HEK293 (cell line): ENCODE results near the gene NXNL2.
A peak's percentile ranks its signal among the peaks of the same experiment; 100 is the strongest.

ENCODE experiments used
- BCL11A ChIP-seq: fragments of 450-650 bp; formaldehyde crosslinking; IDR thresholded peaks from 2 replicates; pipeline ENCODE4 v1.5.1; 2016; ENCODE audit warnings: low read depth, missing biosample characterization, missing genetic modification characterization
- SP2 ChIP-seq: fragments of 450-650 bp; formaldehyde crosslinking; IDR thresholded peaks from 2 replicates; pipeline ENCODE4 v1.5.1; 2016; ENCODE audit warnings: missing biosample characterization, missing genetic modification characterization
- ZNF155 ChIP-seq: fragments of 450-650 bp; formaldehyde crosslinking; IDR thresholded peaks from 2 replicates; pipeline ENCODE4 v1.5.1; 2016; ENCODE audit warnings: missing biosample characterization, missing genetic modification characterization
- ZNF202 ChIP-seq: fragments of 450-650 bp; formaldehyde crosslinking; IDR thresholded peaks from 2 replicates; pipeline ENCODE4 v1.5.1; 2016; ENCODE audit warnings: missing biosample characterization, missing genetic modification characterization, borderline replicate concordance
- ZNF214 ChIP-seq: fragments of 450-650 bp; formaldehyde crosslinking; IDR thresholded peaks from 2 replicates; pipeline ENCODE4 v1.5.1; 2017; ENCODE audit warnings: missing biosample characterization, mild to moderate bottlenecking, missing genetic modification characterization, borderline replicate concordance
- ZNF274 ChIP-seq, 2 experiments: fragments of 200-500 bp in 1 of 2; fragments of 450-650 bp in 1 of 2; sonication (Bioruptor generic) in 1 of 2; formaldehyde crosslinking in 1 of 2; IDR thresholded peaks; 2 replicates each; pipeline versions ENCODE4 v1.5.1 to v1.6.1; 2014 to 2016; ENCODE audit warnings: borderline replicate concordance in 1 of 2, inconsistent platforms in 1 of 2, low read length in 1 of 2, missing biosample characterization in 1 of 2, missing genetic modification characterization in 1 of 2
- ZNF391 ChIP-seq: fragments of 450-650 bp; formaldehyde crosslinking; IDR thresholded peaks from 2 replicates; pipeline ENCODE4 v1.5.1; 2016; ENCODE audit warnings: low read depth, missing biosample characterization, missing genetic modification characterization, borderline replicate concordance
- ZNF654 ChIP-seq: fragments of 450-650 bp; formaldehyde crosslinking; IDR thresholded peaks from 2 replicates; pipeline ENCODE4 v1.5.1; 2016; ENCODE audit warnings: low read depth, missing biosample characterization, missing genetic modification characterization
- TF ChIP-seq, protein P1 (sequence below): fragments of 450-650 bp; formaldehyde crosslinking; IDR thresholded peaks from 2 replicates; pipeline ENCODE4 v1.5.1; 2016; ENCODE audit warnings: missing biosample characterization, missing genetic modification characterization
- TF ChIP-seq, protein P2 (sequence below): IDR thresholded peaks from 2 replicates; pipeline ENCODE4 v1.6.1; 2011; ENCODE audit warnings: mild to moderate bottlenecking, low read depth, low read length, borderline replicate concordance
- TF ChIP-seq, protein P3 (sequence below): fragments of 450-650 bp; formaldehyde crosslinking; IDR thresholded peaks from 2 replicates; pipeline ENCODE4 v1.5.1; 2016; ENCODE audit warnings: missing biosample characterization, missing genetic modification characterization
- TF ChIP-seq, protein P4 (sequence below): fragments of 450-650 bp; formaldehyde crosslinking; IDR thresholded peaks from 2 replicates; pipeline ENCODE4 v1.5.1; 2016; ENCODE audit warnings: missing biosample characterization, missing genetic modification characterization, low read depth
- TF ChIP-seq, protein P5 (sequence below): fragments of 450-650 bp; formaldehyde crosslinking; IDR thresholded peaks from 2 replicates; pipeline ENCODE4 v1.5.1; 2016; ENCODE audit warnings: missing biosample characterization, missing genetic modification characterization

DNA sequence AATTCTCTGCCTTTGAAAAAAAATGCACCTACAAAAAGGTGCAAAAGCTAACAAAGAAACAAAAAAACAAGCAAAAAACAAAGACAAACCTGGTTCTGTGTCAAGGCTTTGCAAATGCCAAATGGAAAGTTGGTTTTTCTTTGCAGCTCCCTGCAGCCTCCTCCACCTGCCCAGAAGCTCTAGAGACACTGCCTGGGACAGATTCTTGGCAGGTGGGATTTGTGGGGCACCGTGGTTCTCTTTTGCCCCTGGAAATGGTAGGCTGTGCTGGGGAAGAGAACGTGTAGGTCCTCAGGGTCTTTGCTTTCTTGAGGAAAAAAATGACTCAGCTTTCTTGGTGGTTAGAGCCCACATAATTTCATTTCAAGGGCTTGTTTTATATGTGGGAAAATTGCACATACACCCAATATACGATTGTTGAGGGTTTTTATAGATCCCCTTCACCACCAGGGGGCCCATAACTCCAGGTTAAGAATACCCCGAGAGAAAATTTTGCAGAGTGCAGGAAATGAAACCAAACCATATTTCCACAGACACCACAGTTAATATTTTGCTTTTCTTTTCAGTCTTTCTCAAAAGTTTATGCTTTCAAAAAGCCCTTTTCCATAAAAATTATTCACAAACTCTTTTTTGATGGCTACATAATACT, 58.7 kb downstream of the NXNL2 start:
- TF ChIP-seq, protein P1, sequence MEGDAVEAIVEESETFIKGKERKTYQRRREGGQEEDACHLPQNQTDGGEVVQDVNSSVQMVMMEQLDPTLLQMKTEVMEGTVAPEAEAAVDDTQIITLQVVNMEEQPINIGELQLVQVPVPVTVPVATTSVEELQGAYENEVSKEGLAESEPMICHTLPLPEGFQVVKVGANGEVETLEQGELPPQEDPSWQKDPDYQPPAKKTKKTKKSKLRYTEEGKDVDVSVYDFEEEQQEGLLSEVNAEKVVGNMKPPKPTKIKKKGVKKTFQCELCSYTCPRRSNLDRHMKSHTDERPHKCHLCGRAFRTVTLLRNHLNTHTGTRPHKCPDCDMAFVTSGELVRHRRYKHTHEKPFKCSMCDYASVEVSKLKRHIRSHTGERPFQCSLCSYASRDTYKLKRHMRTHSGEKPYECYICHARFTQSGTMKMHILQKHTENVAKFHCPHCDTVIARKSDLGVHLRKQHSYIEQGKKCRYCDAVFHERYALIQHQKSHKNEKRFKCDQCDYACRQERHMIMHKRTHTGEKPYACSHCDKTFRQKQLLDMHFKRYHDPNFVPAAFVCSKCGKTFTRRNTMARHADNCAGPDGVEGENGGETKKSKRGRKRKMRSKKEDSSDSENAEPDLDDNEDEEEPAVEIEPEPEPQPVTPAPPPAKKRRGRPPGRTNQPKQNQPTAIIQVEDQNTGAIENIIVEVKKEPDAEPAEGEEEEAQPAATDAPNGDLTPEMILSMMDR (tag by site-specific recombination) = no peak
- TF ChIP-seq SP2 (tag by site-specific recombination) (no peak), ZNF654 (tag by site-specific recombination) (peak; percentile 16; the same call in 1 of the 2 replicates), ZNF155 (tag by site-specific recombination) (no peak), BCL11A (tag by site-specific recombination) (no peak), ZNF274 (IDR thresholded peaks at IDR 0.05; ENCODE audit: low read length) (no peak), ZNF274 (tag by site-specific recombination; IDR thresholded peaks at IDR 0.05; ENCODE audit: borderline replicate concordance) (no peak), ZNF202 (tag by site-specific recombination) (no peak), ZNF391 (tag by site-specific recombination) (no peak), ZNF214 (tag by site-specific recombination) (no peak)
- TF ChIP-seq, protein P2, sequence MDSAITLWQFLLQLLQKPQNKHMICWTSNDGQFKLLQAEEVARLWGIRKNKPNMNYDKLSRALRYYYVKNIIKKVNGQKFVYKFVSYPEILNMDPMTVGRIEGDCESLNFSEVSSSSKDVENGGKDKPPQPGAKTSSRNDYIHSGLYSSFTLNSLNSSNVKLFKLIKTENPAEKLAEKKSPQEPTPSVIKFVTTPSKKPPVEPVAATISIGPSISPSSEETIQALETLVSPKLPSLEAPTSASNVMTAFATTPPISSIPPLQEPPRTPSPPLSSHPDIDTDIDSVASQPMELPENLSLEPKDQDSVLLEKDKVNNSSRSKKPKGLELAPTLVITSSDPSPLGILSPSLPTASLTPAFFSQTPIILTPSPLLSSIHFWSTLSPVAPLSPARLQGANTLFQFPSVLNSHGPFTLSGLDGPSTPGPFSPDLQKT = no peak
- TF ChIP-seq, protein P3, sequence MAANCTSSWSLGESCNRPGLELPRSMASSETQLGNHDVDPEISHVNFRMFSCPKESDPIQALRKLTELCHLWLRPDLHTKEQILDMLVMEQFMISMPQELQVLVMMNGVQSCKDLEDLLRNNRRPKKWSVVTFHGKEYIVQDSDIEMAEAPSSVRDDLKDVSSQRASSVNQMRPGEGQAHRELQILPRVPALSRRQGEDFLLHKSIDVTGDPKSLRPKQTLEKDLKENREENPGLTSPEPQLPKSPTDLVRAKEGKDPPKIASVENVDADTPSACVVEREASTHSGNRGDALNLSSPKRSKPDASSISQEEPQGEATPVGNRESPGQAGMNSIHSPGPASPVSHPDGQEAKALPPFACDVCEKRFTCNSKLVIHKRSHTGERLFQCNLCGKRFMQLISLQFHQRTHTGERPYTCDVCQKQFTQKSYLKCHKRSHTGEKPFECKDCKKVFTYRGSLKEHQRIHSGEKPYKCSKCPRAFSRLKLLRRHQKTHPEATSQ (tag by site-specific recombination) = no peak
- TF ChIP-seq, protein P4, sequence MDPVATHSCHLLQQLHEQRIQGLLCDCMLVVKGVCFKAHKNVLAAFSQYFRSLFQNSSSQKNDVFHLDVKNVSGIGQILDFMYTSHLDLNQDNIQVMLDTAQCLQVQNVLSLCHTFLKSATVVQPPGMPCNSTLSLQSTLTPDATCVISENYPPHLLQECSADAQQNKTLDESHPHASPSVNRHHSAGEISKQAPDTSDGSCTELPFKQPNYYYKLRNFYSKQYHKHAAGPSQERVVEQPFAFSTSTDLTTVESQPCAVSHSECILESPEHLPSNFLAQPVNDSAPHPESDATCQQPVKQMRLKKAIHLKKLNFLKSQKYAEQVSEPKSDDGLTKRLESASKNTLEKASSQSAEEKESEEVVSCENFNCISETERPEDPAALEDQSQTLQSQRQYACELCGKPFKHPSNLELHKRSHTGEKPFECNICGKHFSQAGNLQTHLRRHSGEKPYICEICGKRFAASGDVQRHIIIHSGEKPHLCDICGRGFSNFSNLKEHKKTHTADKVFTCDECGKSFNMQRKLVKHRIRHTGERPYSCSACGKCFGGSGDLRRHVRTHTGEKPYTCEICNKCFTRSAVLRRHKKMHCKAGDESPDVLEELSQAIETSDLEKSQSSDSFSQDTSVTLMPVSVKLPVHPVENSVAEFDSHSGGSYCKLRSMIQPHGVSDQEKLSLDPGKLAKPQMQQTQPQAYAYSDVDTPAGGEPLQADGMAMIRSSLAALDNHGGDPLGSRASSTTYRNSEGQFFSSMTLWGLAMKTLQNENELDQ = no peak
- TF ChIP-seq, protein P5, sequence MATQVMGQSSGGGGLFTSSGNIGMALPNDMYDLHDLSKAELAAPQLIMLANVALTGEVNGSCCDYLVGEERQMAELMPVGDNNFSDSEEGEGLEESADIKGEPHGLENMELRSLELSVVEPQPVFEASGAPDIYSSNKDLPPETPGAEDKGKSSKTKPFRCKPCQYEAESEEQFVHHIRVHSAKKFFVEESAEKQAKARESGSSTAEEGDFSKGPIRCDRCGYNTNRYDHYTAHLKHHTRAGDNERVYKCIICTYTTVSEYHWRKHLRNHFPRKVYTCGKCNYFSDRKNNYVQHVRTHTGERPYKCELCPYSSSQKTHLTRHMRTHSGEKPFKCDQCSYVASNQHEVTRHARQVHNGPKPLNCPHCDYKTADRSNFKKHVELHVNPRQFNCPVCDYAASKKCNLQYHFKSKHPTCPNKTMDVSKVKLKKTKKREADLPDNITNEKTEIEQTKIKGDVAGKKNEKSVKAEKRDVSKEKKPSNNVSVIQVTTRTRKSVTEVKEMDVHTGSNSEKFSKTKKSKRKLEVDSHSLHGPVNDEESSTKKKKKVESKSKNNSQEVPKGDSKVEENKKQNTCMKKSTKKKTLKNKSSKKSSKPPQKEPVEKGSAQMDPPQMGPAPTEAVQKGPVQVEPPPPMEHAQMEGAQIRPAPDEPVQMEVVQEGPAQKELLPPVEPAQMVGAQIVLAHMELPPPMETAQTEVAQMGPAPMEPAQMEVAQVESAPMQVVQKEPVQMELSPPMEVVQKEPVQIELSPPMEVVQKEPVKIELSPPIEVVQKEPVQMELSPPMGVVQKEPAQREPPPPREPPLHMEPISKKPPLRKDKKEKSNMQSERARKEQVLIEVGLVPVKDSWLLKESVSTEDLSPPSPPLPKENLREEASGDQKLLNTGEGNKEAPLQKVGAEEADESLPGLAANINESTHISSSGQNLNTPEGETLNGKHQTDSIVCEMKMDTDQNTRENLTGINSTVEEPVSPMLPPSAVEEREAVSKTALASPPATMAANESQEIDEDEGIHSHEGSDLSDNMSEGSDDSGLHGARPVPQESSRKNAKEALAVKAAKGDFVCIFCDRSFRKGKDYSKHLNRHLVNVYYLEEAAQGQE (tag by site-specific recombination) = no peak
